Measurements from ENCODE around the gene TACSTD2.
A peak's percentile ranks its signal among the peaks of the same experiment; 100 is the strongest.

The TACSTD2 gene

DNA sequence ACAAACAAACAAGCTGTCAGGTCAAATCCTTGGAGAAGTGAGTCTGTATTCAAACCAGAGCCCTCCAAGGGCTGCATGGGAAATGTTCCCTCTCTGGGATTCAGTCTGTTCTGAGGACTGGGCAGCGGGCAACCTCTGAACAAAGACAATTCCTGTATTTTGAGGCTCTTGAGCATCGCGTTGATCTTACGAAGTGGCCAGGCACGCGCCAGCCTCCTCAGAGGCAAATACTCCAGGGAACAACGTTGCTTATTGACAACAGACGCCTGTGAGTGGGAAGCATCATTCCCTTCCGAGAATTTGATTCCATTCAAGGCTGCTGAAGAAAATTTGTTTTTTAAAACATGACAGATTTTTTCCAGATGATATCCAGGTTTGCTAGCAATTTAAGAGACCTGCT, 20.0 kb upstream of the TACSTD2 start:
- TF ChIP-seq, protein P1, sequence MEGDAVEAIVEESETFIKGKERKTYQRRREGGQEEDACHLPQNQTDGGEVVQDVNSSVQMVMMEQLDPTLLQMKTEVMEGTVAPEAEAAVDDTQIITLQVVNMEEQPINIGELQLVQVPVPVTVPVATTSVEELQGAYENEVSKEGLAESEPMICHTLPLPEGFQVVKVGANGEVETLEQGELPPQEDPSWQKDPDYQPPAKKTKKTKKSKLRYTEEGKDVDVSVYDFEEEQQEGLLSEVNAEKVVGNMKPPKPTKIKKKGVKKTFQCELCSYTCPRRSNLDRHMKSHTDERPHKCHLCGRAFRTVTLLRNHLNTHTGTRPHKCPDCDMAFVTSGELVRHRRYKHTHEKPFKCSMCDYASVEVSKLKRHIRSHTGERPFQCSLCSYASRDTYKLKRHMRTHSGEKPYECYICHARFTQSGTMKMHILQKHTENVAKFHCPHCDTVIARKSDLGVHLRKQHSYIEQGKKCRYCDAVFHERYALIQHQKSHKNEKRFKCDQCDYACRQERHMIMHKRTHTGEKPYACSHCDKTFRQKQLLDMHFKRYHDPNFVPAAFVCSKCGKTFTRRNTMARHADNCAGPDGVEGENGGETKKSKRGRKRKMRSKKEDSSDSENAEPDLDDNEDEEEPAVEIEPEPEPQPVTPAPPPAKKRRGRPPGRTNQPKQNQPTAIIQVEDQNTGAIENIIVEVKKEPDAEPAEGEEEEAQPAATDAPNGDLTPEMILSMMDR (IDR thresholded peaks at IDR 0.05; ENCODE audit: insufficient read depth, low read length), result no peak
- TF ChIP-seq GABPA (IDR thresholded peaks at IDR 0.05; ENCODE audit: low read depth), result no peak
- TF ChIP-seq POLR2AphosphoS5 (IDR thresholded peaks at IDR 0.05; ENCODE audit: low read depth), result no peak
- TF ChIP-seq REST (IDR thresholded peaks at IDR 0.05; ENCODE audit: insufficient replicate concordance, low read depth), result no peak
- no peak for TF ChIP-seq SPI1 (IDR thresholded peaks at IDR 0.05; ENCODE audit: borderline replicate concordance, low read depth)
- DNase-seq (ENCODE audit: low read depth in 1 of 2, low spot score in 1 of 2), result no peak
- no peaks in the 10 kb centered on the region for H3K27me3 ChIP-seq (ENCODE audit: insufficient read depth, poor library complexity, severe bottlenecking)
- no peak overlapping the region for H3K27ac ChIP-seq (replicated peaks)
- H3K4me3 ChIP-seq (replicated peaks; ENCODE audit: insufficient read depth, low read length), result no peak overlapping the region

DNA sequence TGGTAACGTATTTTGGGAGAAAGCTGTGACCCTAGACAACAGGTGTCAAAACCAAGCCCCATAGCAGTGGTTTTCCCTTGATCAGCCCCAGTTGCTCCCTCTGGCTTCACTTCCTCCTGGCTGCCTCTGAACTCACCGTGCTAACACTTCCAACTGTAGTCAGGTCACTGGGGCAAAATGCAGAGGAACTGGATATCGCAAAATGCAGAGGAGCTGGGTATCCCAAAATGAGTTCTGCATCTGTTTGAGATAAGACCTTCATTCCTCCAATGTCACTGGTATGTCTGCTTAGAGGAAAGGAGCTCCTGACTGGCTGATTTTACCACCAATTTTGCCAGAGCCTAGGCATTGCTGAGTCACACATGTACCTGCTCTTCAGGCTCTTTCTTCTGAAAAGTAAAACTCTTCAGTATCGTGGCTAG, 19.6 kb upstream of the TACSTD2 start:
- TF ChIP-seq, protein P1 (IDR thresholded peaks at IDR 0.05; ENCODE audit: insufficient read depth, low read length), result no peak
- TF ChIP-seq REST (IDR thresholded peaks at IDR 0.05; ENCODE audit: insufficient replicate concordance, low read depth) (no peak), POLR2AphosphoS5 (IDR thresholded peaks at IDR 0.05; ENCODE audit: low read depth) (no peak), SPI1 (IDR thresholded peaks at IDR 0.05; ENCODE audit: borderline replicate concordance, low read depth) (peak; percentile 53; the same call in 1 of the 2 replicates), GABPA (IDR thresholded peaks at IDR 0.05; ENCODE audit: low read depth) (no peak)
- Histone ChIP-seq H3K4me3 (replicated peaks; ENCODE audit: insufficient read depth, low read length) (no peak overlapping the region), H3K27ac (replicated peaks) (no peak overlapping the region), H3K27me3 (ENCODE audit: insufficient read depth, poor library complexity, severe bottlenecking) (no peaks in the 10 kb centered on the region)
- DNase-seq (ENCODE audit: low read depth in 1 of 2, low spot score in 1 of 2), result peak in 1 of 2 experiments; percentile 33

GRCh38 chr1:58594546-58594945, 17.5 kb upstream of the TACSTD2 start:
- no peak overlapping the region for H3K4me3 ChIP-seq (replicated peaks; ENCODE audit: insufficient read depth, low read length)
- DNase-seq (ENCODE audit: low read depth in 1 of 2, low spot score in 1 of 2), result no peak
- no peak overlapping the region for H3K27ac ChIP-seq (replicated peaks)
- TF ChIP-seq REST (IDR thresholded peaks at IDR 0.05; ENCODE audit: insufficient replicate concordance, low read depth) (no peak), GABPA (IDR thresholded peaks at IDR 0.05; ENCODE audit: low read depth) (no peak), POLR2AphosphoS5 (IDR thresholded peaks at IDR 0.05; ENCODE audit: low read depth) (no peak), SPI1 (IDR thresholded peaks at IDR 0.05; ENCODE audit: borderline replicate concordance, low read depth) (no peak)
- TF ChIP-seq, protein P1 (IDR thresholded peaks at IDR 0.05; ENCODE audit: insufficient read depth, low read length), result no peak
- no peaks in the 10 kb centered on the region for H3K27me3 ChIP-seq (ENCODE audit: insufficient read depth, poor library complexity, severe bottlenecking)
